Testis (tissue), 3 donors: Measurements from ENCODE around the gene MROH2B. TPM values are rescaled to one million over a fixed set of nuclear protein-coding genes. Genes with fewer than 3 reads are reported as not detected.

Experiments used
- DNase-seq: peaks from one replicate; pipeline ENCODE4 v3.0.0-alpha.2; 2019
- H3K27ac ChIP-seq, 2 donors: fragments of 200-600 bp; sonication (generic); one replicate each; pipeline ENCODE4 v1.5.1; 2019
- H3K27me3 ChIP-seq: fragments of 200-600 bp; sonication (generic); one replicate; pipeline ENCODE4 v1.5.1; 2019
- H3K36me3 ChIP-seq: fragments of 200-600 bp; sonication (generic); one replicate; pipeline ENCODE4 v1.5.1; 2017; ENCODE audit warnings: low read depth; ENCODE audit errors: missing control alignments
- H3K4me1 ChIP-seq: fragments of 200-600 bp; sonication (generic); one replicate; pipeline ENCODE4 v1.5.1; 2019
- H3K4me3 ChIP-seq, 2 donors: fragments of 200-600 bp; sonication (generic); one replicate each; pipeline ENCODE4 v1.5.1; 2017 to 2019
- H3K9me3 ChIP-seq: fragments of 200-600 bp; sonication (generic); one replicate; pipeline ENCODE4 v1.5.1; 2017
- POLR2A ChIP-seq: fragments of 450-650 bp; IDR thresholded peaks from one replicate; pipeline ENCODE4 v1.6.1; 2017; ENCODE audit warnings: antibody characterized with exemption, mild to moderate bottlenecking, moderate library complexity
- WGBS, 2 donors: methylation state at CpG; one replicate each; pipeline ENCODE4 v1.1.5; 2018; 5-methylcytosine and 5-hydroxymethylcytosine counted together
- intact Hi-C: fragments of 100-400 bp; cut with DNase I; formaldehyde crosslinking; loops from one replicate; pipeline ENCODE4 v1.15.1; 2023; ENCODE audit warnings: low total_unique reads
- polyA plus RNA-seq: library from polyadenylated mRNA; stranded (reverse); fragments of 350-450 nt; fragmentation: Illumina TruSeq; extraction: RNeasy Lipid Tissue Mini Kit (QIAGEN cat#74804); gene quantifications from one replicate; pipeline ENCODE4 v1.2.3, GENCODE V29; 2014; ENCODE audit warnings: low read depth, low replicate concordance; ENCODE audit not compliant: insufficient read depth
- total RNA-seq, 2 donors: library from RNA; depleted of rRNA; stranded (reverse); fragments of >200 nt; gene quantifications; one replicate each; pipeline ENCODE4 v1.2.3, GENCODE V29; 2016
- TF ChIP-seq, protein P1 (sequence below), 3 experiments: fragments of 450-650 bp in 2 of 3; fragments of 200-600 bp in 1 of 3; sonication (generic) in 1 of 3; IDR thresholded peaks; one replicate each; pipeline ENCODE4 v1.5.1; 2016 to 2019; ENCODE audit warnings: antibody characterized with exemption in 3 of 3, mild to moderate bottlenecking in 2 of 3, moderate library complexity in 1 of 3

The MROH2B gene
- total and polyA plus RNA-seq, 3 donors from 2014 or later, result 31.3 to 171 (median 49.1) TPM

DNA sequence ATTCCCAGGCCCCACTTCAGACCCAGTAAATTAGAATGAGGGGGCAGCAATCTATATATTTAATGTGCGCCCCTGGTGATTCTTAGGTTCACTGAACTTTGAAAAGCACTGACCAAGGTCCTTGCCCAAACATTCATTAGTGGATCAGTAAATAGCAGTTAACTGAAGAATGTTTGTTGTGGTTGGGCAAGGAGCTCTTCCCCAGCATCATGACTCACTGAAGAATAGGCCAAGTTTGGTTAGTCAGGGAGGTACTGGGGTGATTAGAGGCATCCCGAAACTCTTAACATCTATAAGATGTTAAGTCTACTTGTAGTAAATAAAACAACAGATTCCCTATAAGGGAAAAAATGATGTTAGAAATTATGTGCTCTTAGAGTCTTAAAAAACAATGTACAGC is 833 bp upstream of the MROH2B start:
- TF ChIP-seq POLR2A, result no peak
- TF ChIP-seq, protein P1, sequence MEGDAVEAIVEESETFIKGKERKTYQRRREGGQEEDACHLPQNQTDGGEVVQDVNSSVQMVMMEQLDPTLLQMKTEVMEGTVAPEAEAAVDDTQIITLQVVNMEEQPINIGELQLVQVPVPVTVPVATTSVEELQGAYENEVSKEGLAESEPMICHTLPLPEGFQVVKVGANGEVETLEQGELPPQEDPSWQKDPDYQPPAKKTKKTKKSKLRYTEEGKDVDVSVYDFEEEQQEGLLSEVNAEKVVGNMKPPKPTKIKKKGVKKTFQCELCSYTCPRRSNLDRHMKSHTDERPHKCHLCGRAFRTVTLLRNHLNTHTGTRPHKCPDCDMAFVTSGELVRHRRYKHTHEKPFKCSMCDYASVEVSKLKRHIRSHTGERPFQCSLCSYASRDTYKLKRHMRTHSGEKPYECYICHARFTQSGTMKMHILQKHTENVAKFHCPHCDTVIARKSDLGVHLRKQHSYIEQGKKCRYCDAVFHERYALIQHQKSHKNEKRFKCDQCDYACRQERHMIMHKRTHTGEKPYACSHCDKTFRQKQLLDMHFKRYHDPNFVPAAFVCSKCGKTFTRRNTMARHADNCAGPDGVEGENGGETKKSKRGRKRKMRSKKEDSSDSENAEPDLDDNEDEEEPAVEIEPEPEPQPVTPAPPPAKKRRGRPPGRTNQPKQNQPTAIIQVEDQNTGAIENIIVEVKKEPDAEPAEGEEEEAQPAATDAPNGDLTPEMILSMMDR (IDR thresholded peaks at IDR 0.05), result no peak
- intact Hi-C loops, result no loop called here
- 94 to 100% methylated on average over 2 of the region's 2 CpGs for WGBS, 2 donors

DNA sequence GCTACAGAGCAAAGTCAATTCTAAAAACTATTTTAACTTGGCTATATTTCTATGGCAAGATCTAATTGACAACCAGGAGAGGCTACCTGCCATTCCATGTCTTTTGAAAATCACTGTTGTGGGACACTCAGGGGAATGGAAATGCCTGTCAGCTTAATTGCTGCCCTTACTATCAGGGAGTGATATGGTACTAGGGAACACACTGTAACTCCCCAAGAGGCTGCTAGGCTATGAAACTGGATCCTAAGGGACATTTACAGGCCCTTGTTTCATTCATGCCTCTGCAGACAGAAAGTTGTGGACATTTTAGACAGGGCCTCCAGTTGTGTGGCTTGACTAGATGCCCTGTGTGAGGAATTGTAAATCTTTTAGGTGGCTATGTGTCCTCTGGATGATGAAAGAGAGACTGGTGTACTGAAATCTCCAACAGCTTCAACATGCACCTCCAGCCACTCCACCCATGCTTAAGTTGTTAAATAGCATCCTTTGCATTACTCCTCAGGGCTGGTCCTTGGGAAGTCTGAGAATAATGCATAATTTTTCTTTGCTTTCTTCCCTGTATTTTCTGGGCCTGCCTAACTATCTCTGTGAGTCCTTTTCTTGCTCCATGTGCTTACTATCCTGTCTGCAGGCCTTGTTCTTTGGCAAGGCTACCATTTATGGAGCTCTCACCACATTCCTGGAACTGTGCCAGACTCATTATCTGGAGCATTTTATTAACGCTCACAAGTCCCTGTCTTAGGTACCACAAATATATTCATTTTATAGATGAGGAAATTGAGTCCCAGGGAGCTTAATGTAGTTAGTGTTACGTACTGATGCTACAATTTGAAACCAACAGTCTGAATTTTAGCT is 3.2 kb downstream of the MROH2B start:
- Histone ChIP-seq H3K36me3 (no peaks in the 10 kb centered on the region), H3K27ac (no peak overlapping the region), H3K4me3 (no peak overlapping the region), H3K9me3 (no peaks in the 10 kb centered on the region), H3K27me3 (no peaks in the 10 kb centered on the region), H3K4me1 (peaks cover 9% of the 10 kb centered on the region)
- TF ChIP-seq POLR2A, result no peak
- TF ChIP-seq, protein P1 (IDR thresholded peaks at IDR 0.05), result no peak
- WGBS, 2 donors, result 63 to 70% methylated on average over 2 of the region's 2 CpGs
- intact Hi-C loops, result no loop called here
- DNase-seq, result peak; percentile 33

More for the DNA sequence above, 833 bp upstream of the MROH2B start:
- Histone ChIP-seq H3K27me3 (no peaks in the 10 kb centered on the region), H3K27ac (no peak overlapping the region), H3K4me3 (no peak overlapping the region), H3K4me1 (peaks cover 9% of the 10 kb centered on the region), H3K9me3 (no peaks in the 10 kb centered on the region), H3K36me3 (no peaks in the 10 kb centered on the region)
- no peak for DNase-seq

DNA sequence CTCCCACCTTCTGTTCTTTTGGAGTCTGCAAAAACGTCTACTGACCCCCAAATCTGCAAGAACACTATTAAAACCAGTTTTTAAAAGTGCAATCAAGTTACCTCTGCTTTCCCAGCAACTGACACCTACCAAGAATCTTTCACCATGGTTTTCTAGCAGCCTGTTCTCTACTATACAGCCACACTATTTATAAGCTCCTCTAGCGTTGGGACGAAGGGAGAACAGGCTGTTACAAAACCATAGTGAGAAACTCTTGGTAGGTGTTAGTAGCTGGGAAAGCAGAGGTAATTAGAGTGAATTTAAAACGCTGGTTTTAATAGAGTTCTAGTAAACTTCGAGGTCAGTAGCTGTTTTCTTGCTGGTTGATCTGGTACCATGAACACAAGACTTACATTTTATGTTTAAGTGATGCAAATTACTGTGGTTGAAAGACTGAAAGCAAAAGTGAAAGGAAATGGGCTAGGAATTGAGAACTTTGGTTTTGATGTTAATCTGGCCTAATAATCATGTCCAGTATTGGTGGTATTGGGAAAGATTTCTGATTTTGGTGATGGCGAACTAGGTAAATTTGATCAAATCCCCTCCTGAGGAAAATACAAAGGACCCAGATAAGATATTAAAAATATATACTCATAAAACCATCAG is 5.3 kb downstream of the MROH2B start:
- H3K4me1 ChIP-seq, result peaks cover 9% of the 10 kb centered on the region

DNA sequence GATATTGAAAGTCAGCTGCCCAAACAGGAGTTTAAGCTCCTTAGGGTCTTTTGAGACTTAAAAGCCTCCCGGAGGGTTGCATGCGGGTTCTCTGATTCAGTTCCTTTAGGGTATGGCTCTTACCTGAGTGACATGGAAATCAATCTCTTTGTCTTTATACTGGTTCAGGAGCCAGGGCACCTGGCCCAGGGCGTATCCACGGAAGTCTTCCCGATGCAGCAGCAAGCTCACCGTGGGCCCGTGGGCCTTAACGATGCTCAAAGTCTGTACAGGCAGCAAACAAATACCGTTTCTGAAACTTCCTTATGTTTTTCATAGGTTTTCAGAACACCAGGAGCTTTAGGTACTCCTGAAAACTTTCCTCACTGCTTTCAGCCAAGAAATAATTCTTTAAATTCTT is 13.2 kb downstream of the MROH2B start:
- DNase-seq, result no peak
- H3K36me3 ChIP-seq, result no peaks in the 10 kb centered on the region
- no peaks in the 10 kb centered on the region for H3K4me1 ChIP-seq
- H3K4me3 ChIP-seq, result no peak overlapping the region
- 71 to 75% methylated on average over 9 of the region's 9 CpGs for WGBS, 2 donors
- no peak overlapping the region for H3K27ac ChIP-seq
- TF ChIP-seq, protein P1 (IDR thresholded peaks at IDR 0.05), result no peak
- no peak for TF ChIP-seq POLR2A
- intact Hi-C loops, result no loop called here
- no peaks in the 10 kb centered on the region for H3K9me3 ChIP-seq
- H3K27me3 ChIP-seq, result no peaks in the 10 kb centered on the region

More for the DNA sequence above, 5.3 kb downstream of the MROH2B start:
- Histone ChIP-seq H3K27ac (no peak overlapping the region), H3K36me3 (no peaks in the 10 kb centered on the region), H3K4me3 (no peak overlapping the region), H3K27me3 (no peaks in the 10 kb centered on the region), H3K9me3 (no peaks in the 10 kb centered on the region)
- 64 to 76% methylated on average over 5 to 6 of the region's 6 CpGs for WGBS, 2 donors
- TF ChIP-seq, protein P1 (IDR thresholded peaks at IDR 0.05), result no peak
- TF ChIP-seq POLR2A, result no peak
- DNase-seq, result no peak
- intact Hi-C loops, result no loop called here
